Keratinocyte (primary cell): Measurements from ENCODE around the gene SAFB. TPM values are rescaled to one million over a fixed set of nuclear protein-coding genes. Genes with fewer than 3 reads are reported as not detected.

Source experiments
- DNase-seq: peaks from one replicate; pipeline ENCODE4 v3.0.0-alpha.2; 2011; ENCODE audit warnings: low read depth, missing footprints, low spot score
- FAIRE-seq: peaks from 2 replicates; lab custom pipeline; 2011; peaks lifted over from hg19 to GRCh38; lab: Jason Lieb, UNC
- H2AFZ ChIP-seq: 2 replicates; pipeline ENCODE4 v1.6.0; 2012; ENCODE audit warnings: low read length, control low read depth, inconsistent platforms; ENCODE audit not compliant: control insufficient read depth
- H3K27ac ChIP-seq: 2 replicates; pipeline ENCODE4 v1.5.1; 2011; ENCODE audit warnings: low read length; ENCODE audit not compliant: control insufficient read depth, insufficient read depth
- H3K27me3 ChIP-seq: 3 replicates; pipeline ENCODE4 v1.6.0; 2011; ENCODE audit warnings: low read length; ENCODE audit not compliant: control insufficient read depth, insufficient read depth; ENCODE audit errors: extremely low read depth
- H3K36me3 ChIP-seq, 2 experiments: 2 replicates in 1 of 2; 3 replicates in 1 of 2; pipeline ENCODE4 v1.5.1; 2011; ENCODE audit warnings: low read length in 2 of 2, mild to moderate bottlenecking in 1 of 2; ENCODE audit not compliant: control insufficient read depth in 2 of 2, insufficient read depth in 2 of 2; ENCODE audit errors: extremely low read depth in 1 of 2
- H3K4me1 ChIP-seq: 3 replicates; pipeline ENCODE4 v1.5.1; 2011; ENCODE audit warnings: low read length; ENCODE audit not compliant: control insufficient read depth, insufficient read depth; ENCODE audit errors: extremely low read depth
- H3K4me2 ChIP-seq: 3 replicates; pipeline ENCODE4 v1.6.0; 2011; ENCODE audit warnings: low read depth, low read length; ENCODE audit not compliant: control insufficient read depth, insufficient read depth; ENCODE audit errors: extremely low read depth
- H3K4me3 ChIP-seq, 3 experiments: fragments of 200-600 bp in 1 of 3; sonication (generic) in 1 of 3; 2 replicates in 2 of 3; 3 replicates in 1 of 3; pipeline ENCODE4 v1.5.1; 2011 to 2016; ENCODE audit warnings: low read length in 3 of 3, mild to moderate bottlenecking in 3 of 3, control low read depth in 2 of 3, inconsistent platforms in 1 of 3, low read depth in 1 of 3, mixed read lengths in 1 of 3, mixed run types in 1 of 3, moderate library complexity in 1 of 3; ENCODE audit not compliant: control insufficient read depth in 2 of 3, insufficient read depth in 2 of 3; ENCODE audit errors: extremely low read depth in 1 of 3
- H3K79me2 ChIP-seq: 2 replicates; pipeline ENCODE4 v1.6.0; 2012; ENCODE audit warnings: low read length; ENCODE audit not compliant: control insufficient read depth, insufficient read depth
- H3K9ac ChIP-seq: 3 replicates; pipeline ENCODE4 v1.6.0; 2011; ENCODE audit warnings: low read length; ENCODE audit not compliant: control insufficient read depth, insufficient read depth; ENCODE audit errors: extremely low read depth
- H3K9me1 ChIP-seq: 3 replicates; pipeline ENCODE4 v1.6.0; 2011; ENCODE audit warnings: low read length; ENCODE audit not compliant: control insufficient read depth, insufficient read depth; ENCODE audit errors: extremely low read depth
- H3K9me3 ChIP-seq: 2 replicates; pipeline ENCODE4 v1.5.1; 2012; ENCODE audit warnings: low read depth, low read length; ENCODE audit not compliant: control insufficient read depth
- H4K20me1 ChIP-seq: 3 replicates; pipeline ENCODE4 v1.6.0; 2011; ENCODE audit warnings: low read length; ENCODE audit not compliant: control insufficient read depth, insufficient read depth; ENCODE audit errors: extremely low read depth
- CTCF ChIP-seq, 3 experiments: IDR thresholded peaks in 1 of 3; conservative IDR thresholded peaks in 1 of 3; optimal IDR thresholded peaks in 1 of 3; 2 replicates in 2 of 3; 3 replicates in 1 of 3; pipeline versions ENCODE3 to v1.5.1; 2011; ENCODE audit warnings: low read length in 3 of 3, mild to moderate bottlenecking in 3 of 3, moderate library complexity in 2 of 3, control low read depth in 1 of 3, inconsistent platforms in 1 of 3; ENCODE audit not compliant: insufficient read depth in 2 of 3; ENCODE audit errors: extremely low read depth in 1 of 3
- EZH2 ChIP-seq: IDR thresholded peaks from one replicate; pipeline ENCODE4 v1.6.1; 2012; ENCODE audit warnings: inconsistent platforms, mild to moderate bottlenecking, low read length, moderate library complexity
- dilution Hi-C: fragments of 300-500 bp; cut with MboI; formaldehyde crosslinking; loops from one replicate; pipeline ENCODE4 v1.7.0; 2020; ENCODE audit warnings: low sequenced_read_pairs; ENCODE audit not compliant: extremely low pct_ligation_motif_present
- polyA plus RNA-seq, 5 experiments: library from polyadenylated mRNA; depleted of rRNA in 3 of 5; stranded (reverse) in 3 of 5; stranded (forward) in 1 of 5; unstranded in 1 of 5; fragments of >200 nt; gene quantifications; 1 replicate in 1 of 5; 2 replicates in 3 of 5; 3 replicates in 1 of 5; pipeline versions ENCODE4 v1.2.1 to v1.2.3, GENCODE V29; 2011 to 2012; ENCODE audit warnings: missing spikeins in 2 of 5, low read depth in 1 of 5, low replicate concordance in 1 of 5

Gene SAFB
- polyA plus RNA-seq, 1 donor (not counting 4 experiments of a cell fraction or from before 2014, with no cell fraction given) = 34.0 TPM

GRCh38 chr19:5690125-5690954, 67.5 kb downstream of the SAFB start, which contains the start of gene RPL36:
TSS of gene RPL36 (plus strand) at chr19:5690295. CDS start at chr19:5690508, 213 bp downstream.
- DNase-seq = peak; percentile 80
- H2AFZ ChIP-seq = no peak within 1 kb of the TSS
- no peak for FAIRE-seq

GRCh38 chr19:5690955-5691821, 68.3 kb downstream of the SAFB start:
- Histone ChIP-seq H3K9me1 (no peaks in the 10 kb centered on the region), H3K9me3 (no peaks in the 10 kb centered on the region), H3K27me3 (no peaks in the 10 kb centered on the region), H3K4me3 (peak overlapping the region; percentile 81 to 84 (median 82)), H3K9ac (peak overlapping the region; percentile 98), H3K4me1 (peaks cover 7% of the 10 kb centered on the region), H3K36me3 (peaks cover 14 to 47% of the 10 kb centered on the region in 2 experiments), H2AFZ (no peak overlapping the region), H3K27ac (peak overlapping the region; percentile 89), H4K20me1 (peaks cover 43% of the 10 kb centered on the region), H3K79me2 (peaks cover 52% of the 10 kb centered on the region), H3K4me2 (peak overlapping the region; percentile 84)
- no peak for DNase-seq
- TF ChIP-seq CTCF (optimal IDR thresholded peaks at IDR 0.05 in 1 of 3, IDR thresholded peaks at IDR 0.05 in 1 of 3, conservative IDR thresholded peaks at IDR 0.05 in 1 of 3; ENCODE audit: extremely low read depth in 1 of 3, insufficient read depth in 2 of 3, low read length in 3 of 3) = no peak
- TF ChIP-seq EZH2 = no peak
- FAIRE-seq = no peak
- dilution Hi-C loops = no loop called here

More at GRCh38 chr19:5690125-5690954, 67.5 kb downstream of the SAFB start, which contains the start of gene RPL36:
- Histone ChIP-seq H3K27me3 (no peaks in the 10 kb centered on the region), H4K20me1 (peaks cover 43% of the 10 kb centered on the region), H3K36me3 (peaks cover 12 to 38% of the 10 kb centered on the region in 2 experiments), H3K4me2 (peak within 1 kb of the TSS; percentile 84), H3K4me3 (peak within 1 kb of the TSS; percentile 81 to 84 (median 82)), H3K79me2 (peaks cover 52% of the 10 kb centered on the region), H3K9me1 (no peaks in the 10 kb centered on the region), H3K4me1 (peaks cover 7% of the 10 kb centered on the region), H3K9me3 (no peaks in the 10 kb centered on the region), H3K9ac (peak within 1 kb of the TSS; percentile 98), H3K27ac (peak within 1 kb of the TSS; percentile 89)
- TF ChIP-seq CTCF (optimal IDR thresholded peaks at IDR 0.05 in 1 of 3, IDR thresholded peaks at IDR 0.05 in 1 of 3, conservative IDR thresholded peaks at IDR 0.05 in 1 of 3; ENCODE audit: extremely low read depth in 1 of 3, insufficient read depth in 2 of 3, low read length in 3 of 3) (peak; percentile 99 to 100 (median 100)), EZH2 (no peak)
- dilution Hi-C loops = no loop called here
